Mesenchymal stem cell (in vitro differentiated cells and primary cell): ENCODE data around the gene HELLS.

Experiments used
- DNase-seq: peaks from one replicate; pipeline ENCODE4 v3.0.0-alpha.2; 2013
- H2AFZ ChIP-seq: one replicate; pipeline ENCODE4 v1.6.1; 2013; ENCODE audit warnings: low read depth, mild to moderate bottlenecking, control low read depth, inconsistent platforms, low read length, moderate library complexity
- H2AK5ac ChIP-seq: 2 replicates; pipeline ENCODE4 v1.6.1; 2013; ENCODE audit warnings: low read length, moderate library complexity, mild to moderate bottlenecking, inconsistent platforms; ENCODE audit not compliant: severe bottlenecking
- H2BK120ac ChIP-seq: one replicate; pipeline ENCODE4 v1.6.1; 2013; ENCODE audit warnings: low read depth, mild to moderate bottlenecking, inconsistent platforms, low read length, moderate library complexity
- H2BK12ac ChIP-seq, 2 experiments: one replicate each; pipeline ENCODE4 v1.6.1; 2013; ENCODE audit warnings: inconsistent platforms in 2 of 2, low read length in 2 of 2, mild to moderate bottlenecking in 2 of 2, moderate library complexity in 2 of 2, control low read depth in 1 of 2
- H2BK15ac ChIP-seq: one replicate; pipeline ENCODE4 v1.6.1; 2013; ENCODE audit warnings: mild to moderate bottlenecking, low read depth, inconsistent platforms; ENCODE audit not compliant: poor library complexity, severe bottlenecking
- H2BK5ac ChIP-seq: 2 replicates; pipeline ENCODE4 v1.6.1; 2013; ENCODE audit warnings: low read depth, mild to moderate bottlenecking, low read length, control low read depth, inconsistent platforms; ENCODE audit not compliant: poor library complexity, severe bottlenecking
- H3K14ac ChIP-seq, 2 experiments: one replicate each; pipeline ENCODE4 v1.6.1; 2013; ENCODE audit warnings: inconsistent platforms in 2 of 2, low read length in 2 of 2, control low read depth in 1 of 2, mild to moderate bottlenecking in 1 of 2, moderate library complexity in 1 of 2
- H3K18ac ChIP-seq, 2 experiments: one replicate each; pipeline ENCODE4 v1.6.1; 2013; ENCODE audit warnings: inconsistent platforms in 2 of 2, low read length in 2 of 2, control low read depth in 1 of 2, low read depth in 1 of 2, mild to moderate bottlenecking in 1 of 2
- H3K23ac ChIP-seq, 2 experiments: one replicate each; pipeline ENCODE4 v1.6.1; 2013; ENCODE audit warnings: inconsistent platforms in 2 of 2, low read length in 2 of 2, mild to moderate bottlenecking in 2 of 2, moderate library complexity in 2 of 2, control low read depth in 1 of 2
- H3K27ac ChIP-seq: 2 replicates; pipeline ENCODE4 v1.5.1; 2013; ENCODE audit warnings: mild to moderate bottlenecking, moderate library complexity, low read length, control low read depth, inconsistent platforms; ENCODE audit not compliant: poor library complexity, severe bottlenecking
- H3K27me3 ChIP-seq, 2 experiments: 2 replicates each; pipeline versions ENCODE4 v1.6.1 to v1.7.0; 2013; ENCODE audit warnings: low read length in 2 of 2, mild to moderate bottlenecking in 2 of 2, moderate library complexity in 2 of 2, control low read depth in 1 of 2, inconsistent platforms in 1 of 2; ENCODE audit not compliant: control insufficient read depth in 1 of 2, insufficient read depth in 1 of 2
- H3K36me3 ChIP-seq, 2 experiments: 2 replicates each; pipeline versions ENCODE4 v1.6.1 to v1.7.0; 2013; ENCODE audit warnings: low read length in 2 of 2, control low read depth in 1 of 2, inconsistent platforms in 1 of 2, low read depth in 1 of 2, mild to moderate bottlenecking in 1 of 2; ENCODE audit not compliant: insufficient read depth in 2 of 2, control insufficient read depth in 1 of 2
- H3K4ac ChIP-seq, 2 experiments: one replicate each; pipeline ENCODE4 v1.6.1; 2013; ENCODE audit warnings: inconsistent platforms in 2 of 2, low read length in 2 of 2, mild to moderate bottlenecking in 2 of 2, moderate library complexity in 2 of 2, control low read depth in 1 of 2, low read depth in 1 of 2
- H3K4me1 ChIP-seq: 2 replicates; pipeline ENCODE4 v1.6.1; 2013; ENCODE audit warnings: low read depth, low read length, control low read depth; ENCODE audit not compliant: control insufficient read depth, insufficient read depth
- H3K4me2 ChIP-seq: 2 replicates; pipeline ENCODE4 v1.6.1; 2013; ENCODE audit warnings: low read length, mild to moderate bottlenecking, inconsistent platforms; ENCODE audit not compliant: poor library complexity, severe bottlenecking
- H3K4me3 ChIP-seq, 2 experiments: 2 replicates each; pipeline versions ENCODE4 v1.5.1 to v1.7.0; 2013; ENCODE audit warnings: low read length in 2 of 2, mild to moderate bottlenecking in 2 of 2, control low read depth in 1 of 2, low read depth in 1 of 2; ENCODE audit not compliant: insufficient read depth in 1 of 2
- H3K79me1 ChIP-seq: replicated peaks from 2 replicates; pipeline ENCODE4 v1.6.1; 2013; ENCODE audit warnings: mild to moderate bottlenecking, control low read depth, low read length, inconsistent platforms; ENCODE audit not compliant: poor library complexity, severe bottlenecking
- H3K9ac ChIP-seq: 2 replicates; pipeline ENCODE4 v1.7.0; 2013; ENCODE audit warnings: mild to moderate bottlenecking, low read length, moderate library complexity
- H3K9me3 ChIP-seq: 2 replicates; pipeline ENCODE4 v1.7.0; 2013; ENCODE audit warnings: mild to moderate bottlenecking, low read length; ENCODE audit not compliant: control insufficient read depth
- H4K8ac ChIP-seq: one replicate; pipeline ENCODE4 v1.6.1; 2013; ENCODE audit warnings: inconsistent platforms, mild to moderate bottlenecking, low read length, moderate library complexity
- H4K91ac ChIP-seq: one replicate; pipeline ENCODE4 v1.6.1; 2013; ENCODE audit warnings: mild to moderate bottlenecking, low read length, inconsistent platforms
- WGBS: methylation state at CpG from one replicate; pipeline ENCODE4 v1.1.7; 2013; ENCODE audit warnings: mixed read lengths; 5-methylcytosine and 5-hydroxymethylcytosine counted together

The HELLS gene

GRCh38 chr10:94607111-94607510, 61.5 kb downstream of the HELLS start:
- H3K23ac ChIP-seq, result no peak overlapping the region
- H2BK12ac ChIP-seq, result no peak overlapping the region
- no peaks in the 10 kb centered on the region for H3K36me3 ChIP-seq
- WGBS, result no CpG with 5 or more reads among the region's 1 CpG
- H2AFZ ChIP-seq, result no peak overlapping the region
- H3K4me3 ChIP-seq, result no peak overlapping the region
- H3K4ac ChIP-seq, result no peak overlapping the region
- no peak overlapping the region for H3K18ac ChIP-seq
- H3K27me3 ChIP-seq, result no peaks in the 10 kb centered on the region
- no peak overlapping the region for H3K14ac ChIP-seq
- no peak overlapping the region for H2BK15ac ChIP-seq
- no peak overlapping the region for H2AK5ac ChIP-seq
- H3K4me1 ChIP-seq, result no peaks in the 10 kb centered on the region
- no peak overlapping the region for H4K8ac ChIP-seq
- H3K27ac ChIP-seq, result no peak overlapping the region
- no peak overlapping the region for H3K9ac ChIP-seq
- H4K91ac ChIP-seq, result no peak overlapping the region
- no peaks in the 10 kb centered on the region for H3K79me1 ChIP-seq
- no peaks in the 10 kb centered on the region for H3K9me3 ChIP-seq
- H2BK120ac ChIP-seq, result no peak overlapping the region
- H3K4me2 ChIP-seq, result no peak overlapping the region
- DNase-seq, result no peak
- H2BK5ac ChIP-seq, result no peak overlapping the region

- Histone ChIP-seq H3K36me3 (no peaks in the 10 kb centered on the region), H3K14ac (no peak overlapping the region)
- 96% methylated on average over 4 of the region's 4 CpGs for WGBS
Measured at GRCh38 chr10:94608559-94608958, 63.0 kb downstream of the HELLS start.

GRCh38 chr10:94614558-94614957, 69.0 kb downstream of the HELLS start:
- no peaks in the 10 kb centered on the region for H3K79me1 ChIP-seq
- H4K91ac ChIP-seq, result no peak overlapping the region
- no peaks in the 10 kb centered on the region for H3K36me3 ChIP-seq
- no peak overlapping the region for H3K27ac ChIP-seq
- no peak overlapping the region for H2AK5ac ChIP-seq
- H3K9ac ChIP-seq, result no peak overlapping the region
- 98% methylated on average over 2 of the region's 2 CpGs for WGBS
- H3K18ac ChIP-seq, result no peak overlapping the region
- no peak overlapping the region for H3K23ac ChIP-seq
- H3K4me2 ChIP-seq, result no peak overlapping the region
- no peak overlapping the region for H3K4ac ChIP-seq
- no peak overlapping the region for H2BK120ac ChIP-seq
- H3K4me1 ChIP-seq, result no peaks in the 10 kb centered on the region
- no peak overlapping the region for H2AFZ ChIP-seq
- no peaks in the 10 kb centered on the region for H3K27me3 ChIP-seq
- no peak overlapping the region for H3K14ac ChIP-seq
- H3K9me3 ChIP-seq, result no peaks in the 10 kb centered on the region
- no peak overlapping the region for H3K4me3 ChIP-seq
- no peak overlapping the region for H2BK15ac ChIP-seq
- no peak overlapping the region for H2BK5ac ChIP-seq
- H4K8ac ChIP-seq, result no peak overlapping the region
- no peak overlapping the region for H2BK12ac ChIP-seq
- no peak for DNase-seq

More at GRCh38 chr10:94608559-94608958, 63.0 kb downstream of the HELLS start:
- H4K8ac ChIP-seq, result no peak overlapping the region
- no peaks in the 10 kb centered on the region for H3K4me1 ChIP-seq
- no peak overlapping the region for H3K18ac ChIP-seq
- no peak overlapping the region for H3K4ac ChIP-seq
- no peak overlapping the region for H2AK5ac ChIP-seq
- DNase-seq, result no peak
- no peak overlapping the region for H3K23ac ChIP-seq
- H4K91ac ChIP-seq, result no peak overlapping the region
- H2AFZ ChIP-seq, result no peak overlapping the region
- H2BK120ac ChIP-seq, result no peak overlapping the region
- H2BK15ac ChIP-seq, result no peak overlapping the region
- H3K27ac ChIP-seq, result no peak overlapping the region
- no peak overlapping the region for H3K4me3 ChIP-seq
- H3K9ac ChIP-seq, result no peak overlapping the region
- H2BK12ac ChIP-seq, result no peak overlapping the region
- H3K27me3 ChIP-seq, result no peaks in the 10 kb centered on the region
- no peak overlapping the region for H2BK5ac ChIP-seq
- no peaks in the 10 kb centered on the region for H3K79me1 ChIP-seq
- no peaks in the 10 kb centered on the region for H3K9me3 ChIP-seq
- no peak overlapping the region for H3K4me2 ChIP-seq

GRCh38 chr10:94617389-94617944, 71.9 kb downstream of the HELLS start:
- no peak overlapping the region for H3K14ac ChIP-seq
- H3K4me1 ChIP-seq, result no peaks in the 10 kb centered on the region
- H3K9ac ChIP-seq, result no peak overlapping the region
- no peak overlapping the region for H2BK12ac ChIP-seq
- H3K79me1 ChIP-seq, result no peaks in the 10 kb centered on the region
- H4K91ac ChIP-seq, result no peak overlapping the region
- no peak for DNase-seq
- no peak overlapping the region for H3K27ac ChIP-seq
- no peaks in the 10 kb centered on the region for H3K9me3 ChIP-seq
- no peak overlapping the region for H3K23ac ChIP-seq
- H3K4ac ChIP-seq, result no peak overlapping the region
- H2AFZ ChIP-seq, result no peak overlapping the region
- H2BK15ac ChIP-seq, result no peak overlapping the region
- H3K18ac ChIP-seq, result no peak overlapping the region
- H2BK120ac ChIP-seq, result no peak overlapping the region
- no peaks in the 10 kb centered on the region for H3K27me3 ChIP-seq
- no peak overlapping the region for H2AK5ac ChIP-seq
- H2BK5ac ChIP-seq, result no peak overlapping the region
- H3K36me3 ChIP-seq, result no peaks in the 10 kb centered on the region
- 75% methylated on average over 5 of the region's 5 CpGs for WGBS
- no peak overlapping the region for H3K4me3 ChIP-seq
- no peak overlapping the region for H3K4me2 ChIP-seq
- no peak overlapping the region for H4K8ac ChIP-seq
